Lower leg skin (tissue), 3 donors: ENCODE data around the gene ST7.

Experiments used
- CTCF ChIP-seq, 3 donors: fragments of 450-650 bp; IDR thresholded peaks; one replicate each; pipeline ENCODE4 v1.5.1; 2016; ENCODE audit warnings: antibody characterized with exemption in 3 of 3, mild to moderate bottlenecking in 3 of 3, moderate library complexity in 2 of 3
- POLR2A ChIP-seq, 2 donors: fragments of 450-650 bp; IDR thresholded peaks; one replicate each; pipeline ENCODE4 v1.6.1; 2016 to 2017; ENCODE audit warnings: antibody characterized with exemption in 2 of 2, mild to moderate bottlenecking in 1 of 2, moderate library complexity in 1 of 2

- no peak for TF ChIP-seq POLR2A (IDR thresholded peaks at IDR 0.05)
- TF ChIP-seq CTCF (IDR thresholded peaks at IDR 0.05), result no peak
Observed at GRCh38 chr7:117032810-117033209, 79.5 kb downstream of the ST7 start.
